Fibroblast of skin of abdomen (primary cell): Measurements from ENCODE around the gene KBTBD8.

Experiments
- DNase-seq: peaks from one replicate; pipeline ENCODE4 v3.0.0-alpha.2; 2013

KBTBD8 gene

DNA sequence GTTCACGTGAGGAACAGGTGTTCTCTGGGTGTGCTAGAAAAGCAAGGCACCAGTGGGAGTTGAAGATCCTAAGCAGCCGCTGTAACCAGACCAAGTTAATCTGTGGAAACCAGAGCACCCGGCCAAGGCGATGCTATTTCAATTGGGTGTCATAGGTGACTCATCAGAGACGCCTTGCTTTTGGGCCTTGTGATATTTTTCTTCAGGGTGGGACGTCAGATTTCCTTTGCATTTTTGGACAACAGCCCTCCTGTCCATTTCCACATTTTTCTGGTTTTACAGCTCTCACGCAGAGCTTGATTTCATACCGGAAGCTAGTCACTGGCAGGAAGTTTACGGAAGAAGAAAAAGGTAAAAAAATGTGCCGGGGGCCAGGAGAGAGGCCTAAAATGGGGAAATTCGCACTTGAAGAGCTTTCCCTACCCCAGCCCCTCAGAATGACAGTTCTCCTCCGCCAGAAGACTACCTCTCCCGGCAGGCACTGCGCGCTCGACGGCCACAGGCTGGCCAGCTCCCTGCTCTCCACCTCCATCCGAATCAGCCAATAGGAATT lies 471 bp upstream of the KBTBD8 start:
- no peak for DNase-seq

DNA sequence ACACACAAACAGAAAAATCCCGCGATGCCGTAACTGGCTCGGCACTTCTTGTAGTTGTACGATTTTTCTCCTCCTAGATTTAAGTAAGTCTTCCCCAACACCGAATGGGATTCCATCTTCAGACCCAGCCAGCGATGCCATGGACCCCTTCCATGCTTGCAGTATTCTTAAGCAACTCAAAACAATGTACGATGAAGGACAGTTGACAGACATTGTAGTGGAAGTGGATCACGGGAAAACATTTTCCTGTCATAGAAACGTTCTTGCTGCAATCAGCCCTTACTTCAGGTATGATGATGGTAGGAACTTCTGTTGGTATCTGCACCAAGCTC lies 763 bp downstream of the KBTBD8 start:
- DNase-seq: no peak

DNA sequence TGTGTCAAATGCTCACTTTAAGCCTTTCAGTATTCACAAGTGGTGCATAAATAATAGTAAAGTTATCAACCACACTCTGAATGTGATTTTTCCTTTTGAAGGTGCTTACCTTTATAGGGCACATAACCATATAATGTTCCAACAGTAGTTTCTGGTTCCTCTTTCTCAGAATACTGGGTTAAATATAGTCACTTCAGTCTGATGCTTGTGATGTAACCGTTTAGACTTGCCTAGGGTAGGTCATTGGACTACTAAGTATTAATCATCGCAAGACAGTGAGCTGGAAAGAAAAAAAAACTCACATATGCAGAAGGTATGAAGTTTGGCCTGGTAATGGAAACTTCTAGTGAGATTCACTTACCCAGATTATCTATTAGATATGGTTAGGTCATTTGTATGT lies 1.9 kb downstream of the KBTBD8 start:
- peak; percentile 45 for DNase-seq

DNA sequence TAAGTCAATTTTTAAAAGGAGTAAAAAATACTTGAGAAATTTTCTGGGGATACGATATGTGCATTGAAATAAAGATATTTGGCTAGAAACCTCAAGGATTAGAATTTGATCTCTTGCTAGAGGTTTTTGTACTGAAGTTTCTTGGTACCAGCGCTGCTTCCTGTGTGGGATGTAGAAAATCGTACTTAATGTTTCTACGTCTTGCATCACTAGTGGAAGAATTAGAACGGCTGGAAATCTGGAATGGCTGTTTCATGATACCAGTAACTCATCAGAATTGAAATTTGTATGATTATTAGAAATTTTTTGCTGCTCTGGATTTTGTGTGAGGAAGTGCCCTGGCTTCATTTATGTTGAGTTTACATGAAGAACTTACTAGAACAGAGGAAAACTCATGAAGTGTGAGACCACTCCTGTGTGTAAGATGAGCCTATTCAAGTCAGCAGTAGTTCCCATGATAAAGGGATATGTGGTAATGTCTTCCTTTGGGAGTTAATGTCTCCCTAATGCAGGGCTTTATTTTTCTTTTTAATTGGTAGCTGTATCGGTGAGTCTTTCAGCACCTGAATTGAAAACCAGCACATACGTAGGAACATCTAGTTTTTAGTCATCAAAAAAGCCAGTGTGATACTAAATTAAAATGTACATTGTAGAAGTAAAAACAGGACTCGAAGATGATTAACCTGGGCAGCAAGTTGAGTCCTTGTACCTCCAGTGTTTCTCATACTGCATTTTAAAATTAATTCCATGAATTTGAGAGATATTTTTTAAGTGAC lies 3.2 kb downstream of the KBTBD8 start:
- no peak for DNase-seq

DNA sequence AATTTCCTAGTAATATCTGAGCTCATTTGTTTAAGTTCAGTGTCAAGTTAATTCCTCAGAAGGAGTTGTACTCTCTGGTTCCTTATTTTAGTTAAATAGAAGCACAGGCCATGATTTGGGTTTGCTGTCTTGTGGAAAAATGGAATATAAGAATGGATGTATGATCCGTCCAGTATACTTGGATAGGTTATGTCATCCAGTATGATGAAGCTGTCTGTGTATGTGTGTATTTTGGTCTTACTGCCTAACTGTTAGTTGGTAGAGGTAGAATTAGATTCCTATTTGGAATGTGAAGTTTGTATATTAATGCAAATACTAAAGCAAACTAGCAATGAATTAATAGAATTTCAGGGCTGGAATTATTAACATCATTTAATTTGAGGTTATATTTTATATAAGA lies 7.9 kb downstream of the KBTBD8 start:
- no peak for DNase-seq

DNA sequence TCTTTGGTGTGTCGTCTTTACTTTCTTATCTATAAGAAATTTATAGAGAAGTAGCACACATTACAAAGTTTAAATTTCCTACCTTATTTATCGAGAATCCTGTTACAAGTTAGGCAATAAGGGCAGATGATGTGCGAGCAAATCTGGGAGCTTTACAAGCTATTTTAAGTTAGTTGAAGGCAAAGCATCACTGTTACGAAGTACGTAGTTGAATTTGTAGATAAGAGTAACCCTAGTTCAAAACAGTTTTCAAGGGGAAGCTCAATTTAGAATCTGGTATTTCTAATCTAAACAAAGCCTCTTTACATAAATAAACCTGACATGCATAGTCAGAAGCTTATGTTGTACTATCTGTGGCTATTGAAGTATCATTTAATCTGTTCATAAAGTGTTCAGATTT lies 8.4 kb downstream of the KBTBD8 start:
- no peak for DNase-seq

DNA sequence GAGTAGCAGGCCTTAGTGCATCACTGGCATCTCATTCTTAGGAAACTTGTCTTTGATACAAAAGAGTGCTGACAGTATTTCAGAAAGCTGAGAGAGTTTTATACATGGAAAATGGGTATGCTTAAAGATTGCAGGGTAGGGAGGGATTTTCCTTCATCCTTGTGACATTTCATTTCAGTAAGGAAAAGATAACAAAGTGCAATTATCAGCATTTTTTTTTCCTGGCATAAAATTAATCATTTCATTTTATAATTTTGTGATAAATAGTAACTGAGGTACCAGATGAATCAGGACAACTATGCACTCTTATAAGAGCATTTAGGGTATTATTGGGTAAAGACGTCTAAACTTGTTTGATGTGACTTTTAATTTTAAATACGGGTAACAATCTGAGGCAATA lies 10.3 kb downstream of the KBTBD8 start:
- no peak for DNase-seq

DNA sequence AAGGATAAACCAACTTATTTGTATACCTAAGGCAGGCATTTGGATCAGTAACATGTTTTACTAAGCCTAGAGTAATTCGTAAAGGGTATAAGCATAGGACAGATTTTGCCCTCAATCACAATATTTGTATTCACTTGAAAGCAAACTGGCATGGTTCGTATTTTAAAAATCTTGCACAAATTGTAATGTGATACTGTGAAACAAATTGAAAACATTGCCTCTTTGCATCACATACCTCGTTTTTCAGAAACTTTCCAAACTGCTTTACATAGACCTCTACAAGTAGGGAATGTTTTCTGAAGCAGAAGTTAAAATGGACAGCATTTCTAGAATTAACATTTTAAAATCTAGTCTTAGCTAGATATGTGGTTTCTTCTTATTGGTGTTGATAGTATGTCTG lies 11.6 kb downstream of the KBTBD8 start:
- no peak for DNase-seq

DNA sequence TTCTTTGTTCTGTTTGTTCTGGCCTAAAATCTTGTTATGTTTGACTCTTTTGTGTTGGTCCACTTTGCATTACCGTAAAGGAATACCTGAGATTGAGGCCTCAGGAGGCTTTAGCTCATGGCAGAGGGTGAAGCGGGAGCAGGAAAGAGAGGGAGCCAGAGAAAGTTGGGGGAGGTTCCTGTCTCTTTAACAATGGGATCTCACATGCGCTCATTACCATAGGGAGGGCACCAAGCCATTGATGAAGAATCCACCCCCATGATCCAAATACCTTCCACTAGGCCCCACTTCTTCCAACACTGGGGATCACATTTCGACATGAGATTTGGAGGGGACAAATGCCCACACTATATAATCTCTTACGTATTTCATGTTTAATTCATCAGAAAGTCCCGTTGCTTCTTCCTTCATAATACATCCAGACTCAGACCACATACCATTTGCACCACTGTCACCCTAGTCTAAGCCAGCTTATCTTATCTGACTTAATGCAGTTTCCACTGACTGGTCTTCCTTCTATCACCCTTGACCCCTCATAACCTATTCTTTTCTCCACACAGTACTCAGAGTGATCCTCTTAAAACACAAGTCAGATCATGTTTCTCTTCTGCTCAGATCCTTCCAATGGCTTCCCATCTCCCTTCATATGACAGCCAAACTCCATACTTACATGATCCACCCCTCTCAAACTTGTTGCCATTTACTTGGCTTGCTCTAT lies 13.5 kb downstream of the KBTBD8 start:
- DNase-seq: no peak

DNA sequence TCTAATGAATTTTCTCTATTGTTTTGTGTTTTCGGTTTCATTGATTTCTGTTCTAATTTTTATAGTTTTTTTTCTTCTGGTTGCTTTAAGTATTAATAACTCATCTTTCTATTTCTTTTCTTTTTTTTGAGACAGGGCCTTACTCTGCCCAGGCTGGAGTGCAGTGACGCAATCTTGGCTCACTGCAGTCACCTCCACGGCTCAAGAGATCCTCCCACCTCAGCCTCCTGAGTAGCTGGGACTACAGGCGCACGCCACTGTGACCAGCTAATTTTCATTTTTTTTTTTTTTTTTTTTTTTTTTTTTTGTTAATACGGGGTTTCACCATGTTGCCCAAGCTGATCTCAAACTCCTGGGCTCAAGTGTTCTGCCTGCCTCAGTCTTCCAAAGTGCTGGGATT lies 14.5 kb downstream of the KBTBD8 start:
- no peak for DNase-seq

DNA sequence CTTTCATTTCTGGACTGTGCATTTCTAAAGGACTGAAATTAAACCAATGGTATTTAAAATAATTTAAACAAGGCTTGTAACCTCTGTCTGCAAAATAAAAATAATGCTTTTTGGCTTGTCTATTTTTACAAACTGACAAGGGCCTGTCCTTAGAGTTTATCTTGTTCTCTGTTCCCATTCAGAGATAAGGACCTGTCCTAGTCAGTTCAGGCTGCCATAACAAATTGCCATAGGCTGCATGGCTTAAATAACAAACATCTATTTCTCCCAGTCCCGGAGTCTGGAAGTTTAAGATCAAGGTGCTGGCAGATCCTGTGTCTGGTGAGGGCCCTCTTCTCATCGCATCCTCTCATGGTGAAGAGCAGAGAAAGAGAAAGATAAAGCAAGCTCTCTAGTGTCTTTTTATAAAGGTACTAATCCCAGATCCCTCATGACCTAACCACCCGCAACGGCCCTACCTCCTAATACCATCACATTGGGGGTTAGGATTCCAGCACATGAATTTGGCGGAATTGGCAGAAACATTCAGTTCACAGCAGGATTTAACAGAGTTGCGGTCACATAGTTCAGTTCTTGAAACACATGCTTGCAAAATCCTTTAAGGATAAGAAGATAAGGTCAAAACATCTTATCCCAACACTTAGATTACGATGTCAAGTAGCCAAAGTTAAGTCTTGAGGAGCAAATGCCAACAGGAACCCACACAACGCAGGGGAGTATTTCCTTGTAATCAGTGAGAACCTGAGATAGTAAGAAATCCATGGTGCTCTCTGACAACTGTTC lies 17.8 kb downstream of the KBTBD8 start:
- DNase-seq: no peak

DNA sequence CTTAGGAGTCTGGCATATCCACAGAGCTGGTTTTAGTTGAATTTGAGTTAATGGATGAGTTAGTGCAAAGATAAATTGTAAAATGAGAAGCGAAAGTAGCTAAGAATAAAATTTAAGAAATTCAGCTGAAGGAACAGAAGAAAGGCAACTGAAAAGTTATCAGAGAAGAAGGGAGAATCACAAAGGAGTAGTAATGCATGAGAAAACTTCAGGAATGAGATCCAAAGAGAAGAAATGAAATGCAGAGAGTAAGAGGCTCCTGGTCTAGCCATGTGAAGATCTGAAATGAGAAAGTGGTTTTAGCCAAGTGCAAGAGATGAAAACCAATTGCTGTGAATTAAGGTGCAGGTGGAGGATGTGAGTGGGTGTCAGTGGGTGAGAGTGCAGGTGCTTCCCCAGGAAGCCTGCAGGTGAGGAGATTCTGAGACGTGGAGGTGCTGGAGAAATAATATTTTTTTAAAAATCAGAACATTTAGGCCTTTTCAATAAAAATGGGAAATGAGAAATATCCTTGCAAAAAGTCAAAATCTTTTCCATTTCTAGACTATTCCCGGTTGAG lies 18.5 kb downstream of the KBTBD8 start:
- no peak for DNase-seq

DNA sequence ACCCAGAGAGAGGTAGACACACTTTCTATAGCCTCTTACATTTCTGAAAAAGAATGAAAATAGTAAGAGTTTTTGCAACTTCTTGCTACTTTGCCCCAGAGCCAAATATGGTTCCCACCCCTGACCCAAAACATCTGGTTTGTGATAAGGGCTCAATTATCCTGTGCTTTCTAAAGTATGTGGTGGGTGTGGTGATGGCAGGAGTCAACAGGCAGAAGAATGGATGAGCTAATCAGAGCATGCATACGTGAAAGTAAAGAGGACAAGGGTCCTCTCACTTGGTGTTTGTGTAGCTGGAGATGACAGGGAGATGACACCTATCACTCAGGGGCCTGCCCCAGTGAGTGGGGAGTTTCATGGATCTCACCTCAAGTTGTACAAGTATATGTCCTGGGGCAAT lies 19.1 kb downstream of the KBTBD8 start:
- no peak for DNase-seq

DNA sequence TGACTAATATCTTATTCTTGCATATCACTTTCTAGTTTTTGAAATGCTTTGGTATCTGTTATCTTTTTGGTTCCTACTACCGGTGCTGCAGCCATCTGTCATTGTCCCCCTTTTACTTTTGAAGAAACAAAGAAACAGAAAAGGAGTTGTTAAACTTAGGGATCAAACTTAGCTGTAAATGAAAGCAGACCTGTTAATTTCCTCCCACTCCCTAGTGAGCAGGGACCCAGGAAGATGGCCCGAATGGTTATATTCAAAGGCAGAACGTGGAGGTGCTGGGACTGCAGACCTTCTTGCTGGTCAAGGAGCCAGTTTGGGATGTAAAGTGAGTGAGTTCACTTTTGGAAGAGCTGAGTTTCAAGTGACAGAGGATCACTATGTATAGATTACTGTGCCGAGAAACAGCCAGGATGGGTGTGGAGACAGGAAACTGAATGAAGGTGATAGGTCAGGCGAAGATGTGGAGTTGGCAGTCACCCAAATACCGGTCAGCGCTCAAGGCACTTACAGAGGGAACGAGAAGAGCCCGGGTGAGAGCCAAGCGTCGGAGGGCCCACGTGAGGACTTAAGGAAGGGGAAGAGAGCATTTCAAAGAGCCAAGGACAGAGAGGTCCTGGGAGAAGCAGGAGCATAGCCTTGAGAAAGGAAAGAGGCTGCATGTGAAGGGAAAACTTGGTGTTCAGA lies 20.1 kb downstream of the KBTBD8 start:
- no peak for DNase-seq

DNA sequence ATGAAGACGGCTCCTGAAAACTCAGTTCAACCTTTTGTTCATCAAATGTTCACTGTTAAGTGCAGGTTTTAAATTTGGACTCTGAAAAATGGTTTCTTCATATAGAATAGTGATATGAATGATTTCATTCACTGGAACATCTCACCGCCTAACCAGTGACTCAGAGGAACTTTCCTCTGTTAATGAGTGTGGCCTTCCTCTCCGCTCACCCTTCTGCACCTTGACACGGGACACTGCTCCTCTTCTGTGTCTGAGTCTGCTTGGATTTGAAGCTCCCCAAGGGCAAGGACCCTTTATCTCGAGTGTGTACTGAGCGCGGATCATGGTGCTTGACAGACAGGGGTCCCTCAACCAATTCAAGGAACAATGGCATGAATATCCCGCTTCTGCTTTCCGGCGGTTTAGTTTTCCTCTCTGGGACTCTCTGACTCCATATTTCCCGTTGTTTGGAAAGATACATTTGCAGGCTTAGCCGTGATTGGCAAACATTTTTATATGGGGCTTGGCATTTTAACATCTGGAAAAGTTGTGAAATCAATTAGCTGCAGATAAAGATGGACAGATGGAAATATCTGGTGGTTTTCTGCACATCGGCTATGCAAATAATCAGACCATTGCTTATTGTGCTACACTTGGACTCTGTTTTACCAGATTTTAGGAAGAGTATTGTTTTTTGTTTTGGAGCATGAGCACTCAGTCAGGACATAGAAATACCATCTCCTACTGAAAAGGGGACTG lies 20.9 kb downstream of the KBTBD8 start:
- DNase-seq: no peak

DNA sequence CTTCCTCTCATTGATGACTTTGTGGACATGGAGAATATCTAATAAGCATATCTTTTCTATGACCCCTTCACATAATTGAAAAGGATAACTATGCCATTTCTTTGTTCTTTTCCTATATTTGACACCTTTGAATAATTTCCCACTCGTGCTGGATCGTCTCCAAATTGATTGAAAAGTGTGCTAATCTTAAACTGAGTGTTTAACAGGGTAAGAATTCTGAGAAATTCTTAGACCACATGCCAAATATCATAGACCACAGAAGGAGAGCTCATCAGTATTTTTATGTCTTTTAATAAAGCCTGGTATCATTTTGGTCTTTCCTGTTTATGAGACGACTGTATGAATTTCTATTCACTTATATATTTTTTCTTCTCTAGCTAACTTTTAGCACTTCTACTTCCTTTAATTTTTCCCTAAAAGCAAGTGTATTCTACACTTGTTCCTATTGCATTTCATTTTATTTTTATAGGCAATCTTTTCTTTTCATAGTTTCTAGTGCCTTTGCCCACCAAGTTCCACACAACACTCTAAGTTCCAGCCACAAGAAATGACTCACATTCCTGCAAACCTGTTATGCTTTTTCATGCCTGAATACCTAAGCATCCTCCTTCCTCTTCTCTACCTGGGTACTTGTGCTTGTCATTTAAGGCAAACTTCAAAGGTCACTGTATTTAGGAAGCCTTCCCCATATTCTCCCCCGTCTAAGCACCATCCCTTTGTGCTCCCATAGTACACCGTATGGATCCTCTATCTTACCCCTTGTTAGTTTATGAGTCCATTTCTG lies 30.1 kb downstream of the KBTBD8 start:
- no peak for DNase-seq

DNA sequence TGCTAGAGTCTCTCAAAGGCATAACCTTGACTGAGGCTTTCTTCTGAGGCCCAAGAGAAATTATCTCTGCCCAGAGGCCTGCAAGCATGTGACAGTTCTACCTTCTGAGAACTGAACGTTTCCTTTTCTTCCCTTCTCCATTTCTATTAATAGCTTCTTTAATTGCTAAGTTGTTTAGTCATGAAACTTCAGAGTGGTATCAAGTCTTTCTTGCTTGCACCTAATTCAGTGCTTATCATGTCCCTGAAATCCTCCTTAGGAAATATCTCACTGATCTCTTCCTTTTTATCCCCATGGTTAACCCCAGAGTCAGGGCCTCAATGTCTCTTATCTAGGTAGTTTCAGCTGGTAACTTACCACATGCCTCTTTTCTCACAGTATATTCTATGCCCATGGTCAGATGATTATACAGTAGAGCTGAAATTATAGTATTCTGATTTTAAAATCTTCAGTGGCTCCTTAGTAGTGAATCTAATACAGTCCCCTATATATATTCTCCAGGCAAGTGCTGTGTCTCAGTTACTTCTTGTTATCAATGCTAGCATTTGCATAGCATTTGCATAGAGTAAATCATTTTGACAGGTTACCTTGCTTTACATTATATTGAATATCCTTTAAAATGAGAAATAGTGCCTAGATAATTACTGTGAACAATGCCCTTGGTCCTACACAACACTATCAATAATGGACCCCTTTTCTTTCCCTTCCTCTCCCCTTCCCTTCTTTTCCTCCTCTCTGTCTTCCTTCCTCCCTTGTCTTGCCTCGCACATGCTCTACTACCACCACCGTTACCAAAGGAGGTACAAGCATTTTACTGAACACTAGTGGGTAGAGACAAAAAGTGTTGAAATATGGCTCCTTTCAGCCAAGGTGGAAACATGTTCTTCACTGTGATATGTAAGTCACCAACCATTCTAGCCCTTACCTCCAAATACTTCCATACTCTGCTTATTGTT lies 33.0 kb downstream of the KBTBD8 start:
- no peak for DNase-seq

DNA sequence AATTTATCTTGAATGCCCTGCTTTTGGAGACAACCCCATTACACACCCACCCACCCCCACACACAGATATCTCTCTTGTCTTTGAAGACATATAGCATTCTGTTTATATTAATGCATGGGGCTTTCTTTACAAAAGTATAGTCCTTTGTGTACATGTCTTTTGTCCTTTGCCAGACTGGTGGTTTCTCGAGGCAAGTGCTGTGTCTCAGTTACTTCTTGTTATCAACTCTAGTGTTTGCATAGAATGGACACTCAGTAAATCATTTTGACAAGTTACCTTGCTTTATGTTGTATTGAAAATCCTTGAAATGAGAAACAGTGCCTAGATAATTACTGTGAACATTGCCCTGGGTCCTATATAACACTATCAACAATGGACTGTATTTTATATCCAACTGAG lies 33.9 kb downstream of the KBTBD8 start:
- DNase-seq: no peak

DNA sequence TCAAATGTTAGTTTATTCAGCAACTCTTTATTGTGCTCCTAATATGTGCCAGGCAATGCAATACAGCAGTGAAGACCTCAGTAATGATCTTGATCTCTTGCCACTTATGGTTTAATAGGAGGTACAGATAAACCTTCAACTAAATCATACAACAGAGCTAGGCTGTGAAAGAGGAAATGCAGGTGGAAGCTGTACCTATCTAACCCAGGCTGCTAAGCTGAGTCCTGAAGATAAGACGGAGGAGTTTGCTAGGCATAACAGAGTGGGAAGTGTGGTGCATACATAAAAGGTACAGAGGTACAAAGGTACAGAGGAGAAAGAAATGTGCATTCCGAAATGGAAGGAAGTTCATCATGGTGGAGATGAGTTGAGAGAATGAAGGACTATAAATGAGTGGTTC lies 35.0 kb downstream of the KBTBD8 start:
- DNase-seq: no peak

DNA sequence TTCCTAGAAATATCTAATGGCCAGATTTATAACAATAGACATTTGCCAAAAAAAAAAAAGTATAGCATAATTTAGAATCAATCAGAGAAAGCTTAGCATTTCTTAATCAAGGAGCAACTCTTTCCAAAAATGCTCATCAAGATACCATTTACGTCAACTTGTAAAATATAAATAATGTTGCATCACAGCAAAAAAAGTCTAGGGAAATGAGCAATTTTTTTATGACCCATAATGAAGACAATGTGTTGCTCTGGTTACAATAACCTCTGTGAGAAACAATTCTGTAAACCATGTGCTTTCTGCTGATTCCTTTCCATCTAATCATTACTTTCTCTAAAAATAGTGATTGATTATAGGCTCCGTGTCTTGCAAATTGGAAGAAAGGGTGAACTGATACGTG lies 36.3 kb downstream of the KBTBD8 start:
- DNase-seq: no peak
